GM12892 (cell line): ENCODE results near the gene PARVG.
"Not testable (repeated sequence)": the region's sequence is repeated elsewhere in the genome, so short reads cannot be mapped to it uniquely, and the experiment has no call there.

Source experiments
- DNase-seq: peaks from one replicate; pipeline ENCODE4 v3.0.0; 2011; ENCODE audit not compliant: insufficient read length
- FAIRE-seq: peaks from 2 replicates; lab custom pipeline; 2011; peaks lifted over from hg19 to GRCh38; lab: Jason Lieb, UNC
- POLR2A ChIP-seq: IDR thresholded peaks from 2 replicates; pipeline ENCODE4 v1.6.1; 2011; ENCODE audit warnings: low read depth, low read length, control low read depth
- POLR2AphosphoS5 ChIP-seq: IDR thresholded peaks from 2 replicates; pipeline ENCODE4 v1.6.1; 2011; ENCODE audit warnings: low read depth, low read length, control low read depth
- TAF1 ChIP-seq: IDR thresholded peaks from 2 replicates; pipeline ENCODE4 v1.6.1; 2011; ENCODE audit warnings: low read depth, mild to moderate bottlenecking, control low read depth, low read length, borderline replicate concordance

The PARVG gene

DNA sequence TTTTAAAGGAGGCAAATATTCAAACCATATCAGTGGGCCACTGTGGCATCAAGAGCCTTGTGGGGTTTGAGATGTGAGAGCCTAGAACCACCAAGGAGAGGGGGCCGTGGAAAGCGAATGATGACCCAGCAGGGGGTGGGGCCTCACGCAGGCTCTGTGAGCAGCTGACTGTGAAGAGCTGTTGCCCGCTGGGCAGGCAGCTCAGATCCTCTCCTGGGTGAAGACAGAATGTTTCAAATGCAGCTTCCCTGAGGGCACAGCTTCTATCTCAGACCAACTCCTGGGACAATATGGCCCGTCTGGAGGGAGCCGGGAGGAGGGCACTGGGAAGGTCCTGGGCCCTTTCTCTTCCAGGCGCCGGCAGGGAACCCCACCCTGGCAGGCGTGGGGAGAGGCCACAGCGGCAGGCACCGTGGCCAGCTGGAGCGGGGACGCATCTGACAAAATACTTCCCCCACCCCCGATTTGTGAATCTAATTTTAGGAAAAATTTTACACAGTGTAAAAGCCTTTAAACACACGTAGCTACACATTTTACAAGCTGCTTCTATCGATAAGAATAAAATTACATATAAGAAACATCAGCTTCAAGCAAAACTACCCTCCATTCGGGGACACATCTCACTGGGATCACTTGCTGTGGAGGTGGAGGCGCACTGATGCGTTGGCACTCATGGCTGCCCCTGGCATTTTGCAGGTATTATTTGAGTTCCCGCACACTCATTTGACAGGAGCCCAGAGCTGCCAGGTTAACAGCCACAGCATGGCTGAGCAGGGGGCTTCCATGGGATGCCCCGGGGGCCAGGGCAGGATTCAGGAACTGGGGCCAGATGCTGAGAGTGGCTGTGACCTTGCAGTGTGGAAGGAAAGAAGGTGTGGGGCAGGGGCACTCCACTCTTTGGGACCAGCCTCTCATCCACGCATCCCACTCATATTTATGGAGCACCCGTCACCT lies 40.3 kb downstream of the PARVG start:
- no peak for FAIRE-seq
- TF ChIP-seq POLR2AphosphoS5: no peak
- TF ChIP-seq TAF1: no peak
- no peak for TF ChIP-seq POLR2A
- DNase-seq: no peak

GRCh38 chr22:44221710-44222475 lies 41.2 kb downstream of the PARVG start:
- FAIRE-seq (no peak), DNase-seq (no peak)
- TF ChIP-seq POLR2A: no peak
- no peak for TF ChIP-seq POLR2AphosphoS5
- no peak for TF ChIP-seq TAF1

- DNase-seq (no peak), FAIRE-seq (no peak)
- no peak for TF ChIP-seq TAF1
- TF ChIP-seq POLR2A: no peak
- no peak for TF ChIP-seq POLR2AphosphoS5
Observed at GRCh38 chr22:44224166-44224565, 43.4 kb downstream of the PARVG start.

DNA sequence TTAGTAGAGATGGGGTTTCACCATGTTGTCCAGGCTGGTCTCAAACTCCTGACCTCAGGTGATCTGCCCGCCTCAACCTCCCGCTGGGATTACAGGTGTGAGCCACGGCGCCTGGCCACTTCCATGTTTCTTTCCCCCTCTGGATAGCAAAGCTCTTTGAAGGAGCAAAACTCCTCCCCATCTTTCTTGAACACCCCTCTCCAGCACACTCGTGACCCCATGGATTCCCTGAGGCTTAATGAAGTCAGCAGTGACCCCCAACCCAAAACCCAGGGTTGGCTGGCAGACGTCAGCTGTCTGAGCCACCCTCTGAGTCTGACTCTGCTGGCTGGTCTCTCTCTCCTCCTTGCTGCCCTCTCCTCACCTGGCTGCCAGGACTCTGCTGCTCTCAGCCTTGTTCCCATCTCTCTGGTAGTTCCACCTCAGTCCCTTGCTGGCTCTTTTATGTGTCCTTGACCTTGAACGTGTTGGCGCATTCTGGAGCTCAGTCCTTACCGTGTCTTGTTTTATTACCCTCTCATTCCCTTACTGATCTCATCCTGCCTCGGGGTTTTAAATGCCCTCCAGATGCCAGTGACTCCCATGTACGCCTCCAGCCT lies 44.5 kb downstream of the PARVG start:
- no peak for TF ChIP-seq TAF1
- TF ChIP-seq POLR2A: no peak
- TF ChIP-seq POLR2AphosphoS5: no peak
- FAIRE-seq (no peak), DNase-seq (no peak)

GRCh38 chr22:44225812-44226211 lies 45.1 kb downstream of the PARVG start:
- FAIRE-seq (no peak), DNase-seq (no peak)
- no peak for TF ChIP-seq POLR2AphosphoS5
- TF ChIP-seq TAF1: no peak
- TF ChIP-seq POLR2A: no peak

DNA sequence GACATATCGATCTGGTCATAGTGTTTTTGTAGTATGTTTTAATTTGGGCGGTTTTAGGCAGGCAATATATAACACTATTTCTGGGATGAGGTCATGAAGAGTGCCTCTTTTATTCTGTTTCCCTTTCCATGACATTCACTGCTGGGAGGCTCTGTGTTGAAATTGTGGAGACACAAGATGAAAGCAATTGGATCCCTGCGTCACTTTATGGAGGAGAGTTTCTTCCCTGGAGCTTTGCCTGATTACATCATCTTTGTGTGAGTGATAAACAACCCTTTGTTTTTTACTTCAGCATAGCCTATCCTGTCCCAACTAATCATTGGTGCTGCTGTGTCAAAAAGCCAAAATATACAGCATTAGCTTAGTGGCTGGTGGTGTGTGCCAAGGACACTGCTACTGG lies 48.6 kb downstream of the PARVG start:
- FAIRE-seq: no peak
- TF ChIP-seq TAF1 (no peak), POLR2AphosphoS5 (no peak), POLR2A (no peak)
- DNase-seq: no peak

DNA sequence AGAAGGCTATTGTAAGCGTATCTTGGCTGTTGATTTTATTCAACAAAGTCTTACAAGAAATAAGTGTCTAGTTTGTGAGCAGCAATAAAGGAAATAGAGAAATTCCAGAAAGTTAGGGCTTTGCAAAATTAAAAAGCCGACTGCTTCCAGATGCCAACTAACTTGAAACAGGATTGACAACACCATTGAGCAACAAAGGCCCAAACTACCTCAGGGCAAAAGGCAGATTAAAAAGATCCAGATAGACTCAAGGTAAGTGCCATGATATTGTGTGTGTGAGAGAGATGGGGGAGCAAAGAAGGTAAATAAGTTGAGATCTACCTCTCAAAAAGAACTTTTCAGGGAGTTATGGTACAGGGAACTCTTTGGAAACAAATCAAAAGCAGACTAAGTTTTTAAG lies 49.1 kb downstream of the PARVG start:
- TF ChIP-seq POLR2AphosphoS5 (no peak), TAF1 (no peak), POLR2A (no peak)
- no peak for DNase-seq
- no peak for FAIRE-seq

- TF ChIP-seq TAF1 (no peak), POLR2AphosphoS5 (no peak), POLR2A (no peak)
- FAIRE-seq (no peak), DNase-seq (no peak)
Observed at GRCh38 chr22:44231233-44231632, 50.5 kb downstream of the PARVG start.

GRCh38 chr22:44234372-44234771 lies 53.6 kb downstream of the PARVG start:
- not testable (repeated sequence) for DNase-seq, FAIRE-seq

GRCh38 chr22:44237290-44237689 lies 56.6 kb downstream of the PARVG start:
- DNase-seq (no peak), FAIRE-seq (no peak)
- TF ChIP-seq TAF1: no peak
- no peak for TF ChIP-seq POLR2A
- TF ChIP-seq POLR2AphosphoS5: no peak

- not testable (repeated sequence) for FAIRE-seq
Observed at GRCh38 chr22:44241121-44241520, 60.4 kb downstream of the PARVG start.

More at GRCh38 chr22:44241121-44241520, 60.4 kb downstream of the PARVG start:
- DNase-seq: not testable (repeated sequence)
